BLaER1 (cell line): ENCODE measurements around the gene SUSD1.

Experiments used
- H3K27ac ChIP-seq: shearing (Covaris generic); formaldehyde crosslinking; 2 replicates; pipeline ENCODE4 v1.8.1; 2022
- H3K27me3 ChIP-seq: shearing (Covaris generic); formaldehyde crosslinking; 2 replicates; pipeline ENCODE4 v1.8.1; 2022
- H3K36me3 ChIP-seq: shearing (Covaris generic); formaldehyde crosslinking; 2 replicates; pipeline ENCODE4 v1.8.1; 2022
- H3K4me1 ChIP-seq: shearing (Covaris generic); formaldehyde crosslinking; 2 replicates; pipeline ENCODE4 v1.8.1; 2022
- H3K4me2 ChIP-seq: shearing (Covaris generic); formaldehyde crosslinking; 2 replicates; pipeline ENCODE4 v1.8.1; 2022
- H3K4me3 ChIP-seq: shearing (Covaris generic); formaldehyde crosslinking; 2 replicates; pipeline ENCODE4 v1.8.1; 2022
- H3K9ac ChIP-seq: shearing (Covaris generic); formaldehyde crosslinking; 2 replicates; pipeline ENCODE4 v1.8.1; 2022
- H3K9me3 ChIP-seq: shearing (Covaris generic); formaldehyde crosslinking; 2 replicates; pipeline ENCODE4 v1.8.1; 2022
- H4K20me1 ChIP-seq: shearing (Covaris generic); formaldehyde crosslinking; 2 replicates; pipeline ENCODE4 v1.8.1; 2022
- Cebpa-rat ChIP-seq: shearing (Covaris generic); IDR thresholded peaks from 2 replicates; pipeline ENCODE4 v1.8.1; 2022

Gene SUSD1

DNA sequence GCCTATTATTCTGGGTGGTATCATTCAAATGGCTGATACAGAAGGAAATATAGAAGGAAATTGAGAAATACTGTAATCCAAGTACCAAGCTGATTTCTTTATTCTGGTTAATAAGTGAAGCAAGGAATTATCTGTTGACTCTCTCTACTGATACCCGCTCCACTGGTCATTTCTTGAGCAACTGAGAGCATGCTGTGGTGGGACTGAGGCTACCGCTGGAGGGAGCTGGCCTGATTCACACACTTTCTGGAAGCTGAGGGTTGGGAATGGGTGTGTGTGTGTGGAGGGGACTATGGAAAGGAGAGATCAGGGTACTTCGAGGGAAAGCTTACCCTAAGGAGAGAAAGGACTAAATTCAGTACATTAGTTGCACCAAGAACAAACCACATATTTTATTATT lies 174.4 kb downstream of the SUSD1 start:
- H3K4me1 ChIP-seq, result no peaks in the 10 kb centered on the region
- no peaks in the 10 kb centered on the region for H3K9me3 ChIP-seq
- no peak for TF ChIP-seq Cebpa-rat
- H3K4me2 ChIP-seq, result no peak overlapping the region
- H3K9ac ChIP-seq, result no peak overlapping the region
- H3K27ac ChIP-seq, result no peak overlapping the region
- H3K27me3 ChIP-seq, result no peaks in the 10 kb centered on the region
- no peaks in the 10 kb centered on the region for H4K20me1 ChIP-seq
- no peaks in the 10 kb centered on the region for H3K36me3 ChIP-seq
- no peak overlapping the region for H3K4me3 ChIP-seq

DNA sequence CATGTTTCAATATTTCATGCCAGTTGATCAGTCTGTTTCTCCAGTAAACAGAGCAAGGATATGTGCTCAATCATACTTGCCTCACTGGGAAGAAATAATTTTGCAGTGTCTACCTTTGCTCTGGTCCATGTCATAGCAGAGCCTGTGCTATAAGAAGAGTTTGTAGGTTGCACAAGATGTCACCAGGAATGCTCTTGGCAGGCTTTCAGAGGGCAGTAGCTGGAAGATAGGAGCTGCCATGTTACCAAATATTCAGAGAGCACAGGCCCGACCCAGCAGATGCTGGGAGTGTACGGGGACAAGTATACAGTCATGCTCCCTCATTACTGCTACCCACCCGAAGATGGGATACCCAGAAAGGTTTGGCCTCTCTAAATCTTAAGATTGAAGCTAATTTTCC lies 175.8 kb downstream of the SUSD1 start:
- no peak for TF ChIP-seq Cebpa-rat
- H3K36me3 ChIP-seq, result no peaks in the 10 kb centered on the region
- no peaks in the 10 kb centered on the region for H3K27me3 ChIP-seq
- H3K27ac ChIP-seq, result no peak overlapping the region
- no peaks in the 10 kb centered on the region for H3K9me3 ChIP-seq
- no peak overlapping the region for H3K4me2 ChIP-seq
- H3K4me3 ChIP-seq, result no peak overlapping the region
- H3K4me1 ChIP-seq, result no peaks in the 10 kb centered on the region
- H3K9ac ChIP-seq, result no peak overlapping the region
- H4K20me1 ChIP-seq, result no peaks in the 10 kb centered on the region

GRCh38 chr9:111997831-111998230 lies 177.3 kb downstream of the SUSD1 start:
- Histone ChIP-seq H3K9me3 (no peaks in the 10 kb centered on the region), H3K27me3 (no peaks in the 10 kb centered on the region), H3K36me3 (no peaks in the 10 kb centered on the region), H3K9ac (no peak overlapping the region), H4K20me1 (no peaks in the 10 kb centered on the region), H3K4me2 (no peak overlapping the region), H3K4me3 (no peak overlapping the region), H3K27ac (no peak overlapping the region), H3K4me1 (0 out of 2 replicates have a peak, but pooled peaks cover 5% of the 10 kb centered on the region)
- TF ChIP-seq Cebpa-rat, result no peak

DNA sequence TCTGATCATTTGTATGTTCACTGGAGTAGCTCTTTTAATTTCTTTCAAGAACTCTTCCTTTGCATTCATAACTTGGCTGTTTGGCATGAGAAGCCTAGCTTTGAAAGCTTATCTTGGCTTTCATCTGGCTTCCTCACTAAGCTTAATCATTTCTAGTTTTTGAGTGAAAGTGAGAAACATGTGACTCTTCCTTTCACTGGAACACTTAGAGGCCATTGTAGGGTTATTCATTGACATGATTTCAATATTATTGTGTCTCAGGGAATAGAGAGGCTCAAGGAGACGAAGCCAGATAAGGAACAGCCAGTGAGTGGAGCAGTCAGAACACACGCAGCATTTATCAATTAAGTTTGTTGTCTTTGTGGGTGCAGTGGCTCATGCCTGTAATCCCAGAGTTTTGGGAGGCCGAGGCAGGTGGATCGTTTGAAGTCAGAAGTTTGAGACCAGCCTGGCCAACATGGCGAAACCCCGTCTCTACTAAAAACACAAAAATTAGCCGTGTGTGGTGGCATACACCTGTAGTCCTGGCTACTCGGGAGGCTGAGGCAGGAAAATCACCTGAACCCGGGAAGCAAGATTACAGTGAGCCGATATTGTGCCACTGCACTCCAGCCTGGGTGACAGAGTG lies 180.2 kb downstream of the SUSD1 start:
- Histone ChIP-seq H3K4me3 (no peak overlapping the region), H3K27me3 (no peaks in the 10 kb centered on the region), H3K4me2 (no peak overlapping the region), H3K9ac (no peak overlapping the region), H3K4me1 (0 out of 2 replicates have a peak, but pooled peaks cover 5% of the 10 kb centered on the region), H3K9me3 (peaks cover 20% of the 10 kb centered on the region), H4K20me1 (no peaks in the 10 kb centered on the region), H3K36me3 (no peaks in the 10 kb centered on the region), H3K27ac (no peak overlapping the region)
- no peak for TF ChIP-seq Cebpa-rat

DNA sequence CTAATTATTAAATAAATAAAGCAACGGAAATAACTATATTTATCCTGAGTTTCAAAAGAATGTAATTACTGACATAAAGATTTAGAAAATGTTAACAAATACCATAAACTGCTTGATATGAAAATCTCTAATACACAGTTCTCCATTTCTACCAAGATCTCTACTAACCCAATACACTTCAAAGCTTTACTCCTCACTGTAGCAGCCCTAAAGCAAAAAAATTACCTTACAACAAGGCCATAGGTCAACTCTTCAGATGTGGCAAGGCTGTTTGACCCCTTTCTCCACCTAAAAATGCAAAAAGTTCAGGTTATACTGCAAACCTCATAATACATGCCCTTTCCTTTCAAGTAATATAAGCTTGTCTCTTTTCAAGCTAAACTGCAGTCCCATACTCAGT lies 181.8 kb downstream of the SUSD1 start:
- Histone ChIP-seq H3K9ac (no peak overlapping the region), H3K9me3 (peaks cover 20% of the 10 kb centered on the region), H3K27me3 (no peaks in the 10 kb centered on the region), H3K4me2 (no peak overlapping the region), H4K20me1 (no peaks in the 10 kb centered on the region), H3K4me3 (no peak overlapping the region), H3K27ac (no peak overlapping the region), H3K36me3 (no peaks in the 10 kb centered on the region), H3K4me1 (0 out of 2 replicates have a peak, but pooled peaks cover 5% of the 10 kb centered on the region)
- no peak for TF ChIP-seq Cebpa-rat

DNA sequence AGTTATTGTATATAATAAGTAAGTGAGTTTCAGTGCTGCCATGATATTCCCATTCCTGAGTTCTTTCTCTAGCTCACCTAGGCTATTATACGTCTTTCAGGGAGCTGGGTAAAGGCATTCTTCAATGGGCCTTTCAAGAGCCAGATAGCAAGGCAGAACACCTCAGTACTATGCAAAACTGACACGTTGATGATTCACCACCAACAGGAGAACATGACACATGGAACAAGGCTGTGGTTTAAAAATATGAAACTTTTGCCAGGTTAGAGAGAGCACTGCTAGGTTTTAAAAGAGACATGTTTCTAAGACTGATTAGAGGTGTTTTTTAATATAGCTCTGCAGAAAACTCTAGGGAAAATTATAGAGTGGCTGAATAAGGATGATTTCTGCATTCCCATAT lies 182.6 kb downstream of the SUSD1 start:
- no peaks in the 10 kb centered on the region for H3K36me3 ChIP-seq
- H4K20me1 ChIP-seq, result no peaks in the 10 kb centered on the region
- TF ChIP-seq Cebpa-rat, result no peak
- peaks cover 20% of the 10 kb centered on the region for H3K9me3 ChIP-seq
- H3K4me2 ChIP-seq, result no peak overlapping the region
- H3K9ac ChIP-seq, result no peak overlapping the region
- H3K27me3 ChIP-seq, result no peaks in the 10 kb centered on the region
- H3K27ac ChIP-seq, result no peak overlapping the region
- 0 out of 2 replicates have a peak, but pooled peaks cover 5% of the 10 kb centered on the region for H3K4me1 ChIP-seq
- H3K4me3 ChIP-seq, result no peak overlapping the region

DNA sequence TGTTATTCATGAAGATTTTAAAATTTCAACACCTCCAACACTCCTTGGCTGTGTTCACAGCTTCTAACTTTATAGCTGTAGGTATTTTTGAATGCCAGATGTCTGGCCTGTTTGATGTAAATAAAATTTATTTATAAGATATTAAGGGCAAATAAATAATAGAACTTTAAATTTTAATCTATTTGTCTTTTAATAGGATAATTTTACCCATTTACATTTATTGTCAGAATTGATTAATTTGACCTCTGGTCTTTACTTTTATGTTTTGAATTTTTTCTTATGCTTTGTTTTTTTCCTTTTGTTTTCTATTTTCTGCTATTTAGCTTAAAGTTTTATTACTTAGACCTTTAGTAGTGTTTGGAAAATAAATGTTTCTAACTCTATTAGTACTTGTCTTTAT lies 183.9 kb downstream of the SUSD1 start:
- Histone ChIP-seq H3K4me1 (peaks cover 15% of the 10 kb centered on the region), H4K20me1 (no peaks in the 10 kb centered on the region), H3K9ac (no peak overlapping the region), H3K27ac (no peak overlapping the region), H3K4me3 (no peak overlapping the region), H3K4me2 (no peak overlapping the region), H3K36me3 (no peaks in the 10 kb centered on the region), H3K27me3 (no peaks in the 10 kb centered on the region), H3K9me3 (peaks cover 20% of the 10 kb centered on the region)
- no peak for TF ChIP-seq Cebpa-rat
